ENCODE measurements around the gene CDYL. TPM values are rescaled to one million over a fixed set of nuclear protein-coding genes. Genes with fewer than 3 reads are reported as not detected.

The CDYL gene
- total RNA-seq, 3 donors from 2014 or later: 58.9 to 74.9 (median 71.9) TPM

DNA sequence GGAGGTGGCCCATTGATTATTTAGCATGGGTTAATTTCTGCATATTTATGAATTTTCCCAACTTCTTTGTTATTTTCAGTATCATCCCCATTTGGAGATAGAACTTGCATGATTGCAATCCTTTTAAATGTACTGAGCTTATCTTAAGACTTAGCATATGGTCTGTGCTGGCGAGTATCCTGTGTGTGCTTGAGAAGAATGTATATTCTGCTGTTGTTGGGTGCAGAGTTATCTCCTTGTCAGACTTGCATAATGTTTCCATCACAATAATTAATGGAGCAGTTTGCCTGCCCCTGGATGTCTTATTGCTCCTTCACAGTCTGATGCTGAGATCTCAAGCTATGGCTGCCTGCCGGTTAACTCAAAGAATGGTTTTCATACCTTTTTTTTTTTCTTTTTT is 112.6 kb downstream of the CDYL start:
- H3K9me3 ChIP-seq: no peaks in the 10 kb centered on the region
- ATAC-seq: no peak
- no peaks in the 10 kb centered on the region for H3K36me3 ChIP-seq (ENCODE audit: low read depth)
- H3K4me1 ChIP-seq (ENCODE audit: low read depth): no peaks in the 10 kb centered on the region
- intact Hi-C loops (cut with DNase I, micrococcal nuclease): no loop called here
- no peak for DNase-seq
- TF ChIP-seq, protein P1, sequence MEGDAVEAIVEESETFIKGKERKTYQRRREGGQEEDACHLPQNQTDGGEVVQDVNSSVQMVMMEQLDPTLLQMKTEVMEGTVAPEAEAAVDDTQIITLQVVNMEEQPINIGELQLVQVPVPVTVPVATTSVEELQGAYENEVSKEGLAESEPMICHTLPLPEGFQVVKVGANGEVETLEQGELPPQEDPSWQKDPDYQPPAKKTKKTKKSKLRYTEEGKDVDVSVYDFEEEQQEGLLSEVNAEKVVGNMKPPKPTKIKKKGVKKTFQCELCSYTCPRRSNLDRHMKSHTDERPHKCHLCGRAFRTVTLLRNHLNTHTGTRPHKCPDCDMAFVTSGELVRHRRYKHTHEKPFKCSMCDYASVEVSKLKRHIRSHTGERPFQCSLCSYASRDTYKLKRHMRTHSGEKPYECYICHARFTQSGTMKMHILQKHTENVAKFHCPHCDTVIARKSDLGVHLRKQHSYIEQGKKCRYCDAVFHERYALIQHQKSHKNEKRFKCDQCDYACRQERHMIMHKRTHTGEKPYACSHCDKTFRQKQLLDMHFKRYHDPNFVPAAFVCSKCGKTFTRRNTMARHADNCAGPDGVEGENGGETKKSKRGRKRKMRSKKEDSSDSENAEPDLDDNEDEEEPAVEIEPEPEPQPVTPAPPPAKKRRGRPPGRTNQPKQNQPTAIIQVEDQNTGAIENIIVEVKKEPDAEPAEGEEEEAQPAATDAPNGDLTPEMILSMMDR (IDR thresholded peaks at IDR 0.05): no peak
- no peak overlapping the region for H3K4me3 ChIP-seq

DNA sequence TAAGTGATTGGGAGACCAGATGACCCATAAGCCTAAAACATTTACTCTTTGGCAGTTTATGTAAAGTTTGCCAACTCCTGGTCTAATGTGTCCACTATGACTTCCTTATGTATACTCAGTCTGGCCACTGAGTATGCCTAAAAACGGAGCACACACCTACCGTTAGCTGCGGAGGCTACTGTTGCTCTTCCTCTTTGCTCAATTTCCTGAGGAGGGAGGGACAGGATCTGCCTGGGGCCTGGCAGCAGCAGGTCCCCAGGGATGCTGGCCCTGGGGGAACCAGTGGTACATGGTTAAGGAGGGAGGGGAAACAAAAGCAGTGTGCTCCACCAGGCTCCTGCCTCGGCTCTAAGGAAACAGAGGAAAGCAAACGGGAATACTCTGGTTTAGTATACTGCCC is 113.5 kb downstream of the CDYL start:
- ATAC-seq (peak; percentile 71), DNase-seq (no peak)
- no peak overlapping the region for H3K4me3 ChIP-seq
- TF ChIP-seq, protein P1 (IDR thresholded peaks at IDR 0.05): no peak
- H3K4me1 ChIP-seq (ENCODE audit: low read depth): no peaks in the 10 kb centered on the region
- H3K36me3 ChIP-seq (ENCODE audit: low read depth): no peaks in the 10 kb centered on the region
- H3K9me3 ChIP-seq: no peaks in the 10 kb centered on the region
- intact Hi-C loops (cut with DNase I, micrococcal nuclease): no loop called here

DNA sequence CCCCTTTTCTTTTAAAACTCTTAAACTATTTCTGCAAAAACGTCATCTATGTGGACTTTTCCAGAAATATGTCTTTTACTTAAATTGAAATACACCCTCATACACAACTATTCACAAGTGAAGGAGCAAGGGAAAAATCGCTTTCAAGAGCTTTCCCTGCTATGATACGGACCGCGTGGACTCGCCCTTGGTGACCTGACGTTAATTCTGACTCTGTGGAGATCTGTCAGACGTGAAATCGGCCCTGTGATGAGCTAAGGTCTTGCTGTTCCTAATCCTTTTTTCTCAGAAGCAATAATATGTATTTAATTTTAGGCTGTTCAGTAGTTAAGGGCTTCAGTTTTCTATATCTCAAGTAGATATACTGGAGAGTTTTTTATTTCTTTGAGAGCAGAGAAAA is 114.0 kb downstream of the CDYL start:
- intact Hi-C loops (cut with DNase I, micrococcal nuclease): no loop called here
- no peak for DNase-seq
- Histone ChIP-seq H3K4me1 (ENCODE audit: low read depth) (no peaks in the 10 kb centered on the region), H3K36me3 (ENCODE audit: low read depth) (no peaks in the 10 kb centered on the region), H3K9me3 (no peaks in the 10 kb centered on the region), H3K4me3 (no peak overlapping the region)
- TF ChIP-seq, protein P1 (IDR thresholded peaks at IDR 0.05): no peak
- no peak for ATAC-seq

DNA sequence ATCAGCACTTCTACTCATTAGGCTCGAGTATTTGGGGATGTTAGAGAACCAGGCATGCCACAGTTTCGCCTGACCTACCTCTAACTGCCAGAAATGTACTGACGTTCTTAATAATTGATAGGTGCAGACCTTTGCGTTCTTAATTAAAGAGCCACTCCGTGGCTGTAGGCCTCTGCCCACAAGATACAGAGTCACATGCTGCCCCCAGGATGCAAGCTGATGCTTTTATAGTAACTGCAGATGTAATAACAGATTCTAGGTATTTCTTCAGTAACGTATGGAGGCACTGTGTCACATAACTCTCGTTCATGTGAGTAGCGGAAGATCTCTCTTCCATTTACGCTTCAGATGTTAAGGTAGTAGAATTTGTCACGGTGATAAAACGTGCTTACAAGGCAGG is 114.4 kb downstream of the CDYL start:
- no peaks in the 10 kb centered on the region for H3K4me1 ChIP-seq (ENCODE audit: low read depth)
- intact Hi-C loops (cut with DNase I, micrococcal nuclease): no loop called here
- ATAC-seq (no peak), DNase-seq (no peak)
- TF ChIP-seq, protein P1 (IDR thresholded peaks at IDR 0.05): no peak
- H3K9me3 ChIP-seq: no peaks in the 10 kb centered on the region
- H3K36me3 ChIP-seq (ENCODE audit: low read depth): no peaks in the 10 kb centered on the region
- no peak overlapping the region for H3K4me3 ChIP-seq

DNA sequence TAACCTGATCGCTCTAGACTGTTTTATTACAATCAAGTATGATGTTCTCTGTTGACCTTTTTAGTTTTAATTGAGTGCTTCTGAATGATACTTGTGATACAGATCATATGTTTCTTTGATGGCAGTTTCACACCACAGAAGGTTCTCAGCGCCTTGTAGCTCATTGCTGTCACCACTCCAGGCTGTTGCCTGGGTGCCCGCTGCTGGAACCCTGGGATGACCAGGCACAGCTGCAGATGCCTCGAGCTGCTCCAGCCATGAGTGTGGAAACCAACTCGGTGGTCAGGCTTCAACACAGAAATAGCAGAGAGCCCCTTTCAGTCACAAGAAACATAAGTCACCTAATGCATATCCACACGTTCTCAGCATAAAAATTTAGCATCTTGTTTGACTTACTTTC is 114.9 kb downstream of the CDYL start:
- TF ChIP-seq, protein P1 (IDR thresholded peaks at IDR 0.05): no peak
- intact Hi-C loops (cut with DNase I, micrococcal nuclease): no loop called here
- ATAC-seq: no peak

More for the DNA sequence above, 114.9 kb downstream of the CDYL start:
- Histone ChIP-seq H3K9me3 (no peaks in the 10 kb centered on the region), H3K4me3 (no peak overlapping the region), H3K36me3 (ENCODE audit: low read depth) (no peaks in the 10 kb centered on the region), H3K4me1 (ENCODE audit: low read depth) (no peaks in the 10 kb centered on the region)
- DNase-seq: no peak
